HCT116 (cell line): Measurements from ENCODE around the gene OR2A2. TPM values are rescaled to one million over a fixed set of nuclear protein-coding genes. Genes with fewer than 3 reads are reported as not detected.

Experiments
- ATAC-seq: fragments of 200-7000 bp; cut with Tn5 transposase; 2 replicates; pipeline ENCODE4 v1.9.1; 2020; ENCODE audit warnings: mild to moderate bottlenecking, moderate library complexity
- BruUV-seq: library from RNA; stranded (reverse); fragments of 400-500 nt; replicated peaks from 2 replicates; lab custom pipeline; 2021; lab: Mats Ljungman, UMichigan
- CTCF ChIA-PET: fragments of 300-600 bp; sonication (Branson Sonifier 250); formaldehyde crosslinking; loops from one replicate; lab custom pipeline; 2021; ENCODE audit warnings: antibody characterized with exemption; lab: Charles Lee
- POLR2A ChIA-PET: fragments of 300-600, 350-600 bp; sonication (Branson Sonifier 250); formaldehyde crosslinking; loops from one replicate; lab custom pipeline; 2021; ENCODE audit warnings: antibody characterized with exemption; lab: Charles Lee
- RAD21 ChIA-PET, 2 experiments: fragments of 300-600 bp; sonication (Branson Sonifier 250); formaldehyde crosslinking; loops; one replicate each; lab custom pipeline; 2023; ENCODE audit warnings: low total read pairs in 2 of 2; ENCODE audit not compliant: uncharacterized antibody in 2 of 2, unreplicated experiment in 2 of 2, low non-redundant PET in 1 of 2; lab: Charles Lee
- DNase-seq: peaks from one replicate; pipeline ENCODE4 v3.0.0-alpha.2; 2010; ENCODE audit warnings: low read depth, low spot score
- H2AFZ ChIP-seq: fragments of 200-600 bp; shearing (Covaris generic), sonication (generic); 2 replicates; pipeline ENCODE4 v1.6.1; 2017; ENCODE audit warnings: low read depth, mixed run types, mixed read lengths, antibody characterized with exemption, low read length; ENCODE audit not compliant: poor library complexity, severe bottlenecking
- H3K27ac ChIP-seq: 2 replicates; pipeline ENCODE4 v1.5.1; 2012; ENCODE audit warnings: low read depth, low read length
- H3K27me3 ChIP-seq: fragments of 200-600 bp; sonication (generic); 2 replicates; pipeline ENCODE4 v1.6.1; 2016; ENCODE audit warnings: mixed run types, low read length, mixed read lengths; ENCODE audit not compliant: insufficient read depth
- H3K36me3 ChIP-seq, 2 experiments: fragments of 200-500 bp in 1 of 2; fragments of 200-600 bp in 1 of 2; sonication (Bioruptor generic) in 1 of 2; sonication (generic) in 1 of 2; 2 replicates each; pipeline versions ENCODE4 v1.5.1 to v1.6.1; 2014 to 2016; ENCODE audit warnings: low read length in 2 of 2, inconsistent platforms in 1 of 2, mixed read lengths in 1 of 2, mixed run types in 1 of 2; ENCODE audit not compliant: insufficient read depth in 2 of 2, control insufficient read depth in 1 of 2
- H3K4me1 ChIP-seq, 2 experiments: fragments of 200-600 bp in 1 of 2; sonication (generic) in 1 of 2; 2 replicates each; pipeline versions ENCODE4 v1.5.1 to v1.6.1; 2012 to 2017; ENCODE audit warnings: low read length in 2 of 2, inconsistent platforms in 1 of 2, mild to moderate bottlenecking in 1 of 2, mixed read lengths in 1 of 2, mixed run types in 1 of 2, moderate library complexity in 1 of 2; ENCODE audit not compliant: insufficient read depth in 2 of 2, control insufficient read depth in 1 of 2
- H3K4me2 ChIP-seq: fragments of 200-600 bp; sonication (generic); 2 replicates; pipeline ENCODE4 v1.6.1; 2017; ENCODE audit warnings: mixed run types, low read length, mixed read lengths
- H3K4me3 ChIP-seq, 2 experiments: fragments of 200-600 bp in 1 of 2; sonication (generic) in 1 of 2; replicated peaks in 1 of 2; 2 replicates each; pipeline ENCODE4 v1.5.1; 2011 to 2016; ENCODE audit warnings: low read length in 2 of 2, control low read depth in 1 of 2, low read depth in 1 of 2, mild to moderate bottlenecking in 1 of 2, mixed read lengths in 1 of 2, mixed run types in 1 of 2
- H3K79me2 ChIP-seq: fragments of 200-600 bp; sonication (generic); 2 replicates; pipeline ENCODE4 v1.6.1; 2017; ENCODE audit warnings: mild to moderate bottlenecking, mixed run types, low read length, moderate library complexity, mixed read lengths; ENCODE audit not compliant: insufficient read depth
- H3K9ac ChIP-seq: fragments of 200-600 bp; sonication (generic); 2 replicates; pipeline ENCODE4 v1.6.1; 2016; ENCODE audit warnings: low read length, mixed read lengths
- H3K9me2 ChIP-seq: fragments of 200-600 bp; sonication (generic), shearing (Covaris generic); 2 replicates; pipeline ENCODE4 v1.6.1; 2017; ENCODE audit warnings: mixed run types, mild to moderate bottlenecking, moderate library complexity; ENCODE audit not compliant: insufficient read depth
- H3K9me3 ChIP-seq, 2 experiments: fragments of 200-500 bp in 1 of 2; fragments of 200-600 bp in 1 of 2; sonication (Bioruptor generic) in 1 of 2; sonication (generic) in 1 of 2; 2 replicates each; pipeline ENCODE4 v1.6.1; 2014 to 2017; ENCODE audit warnings: low read length in 2 of 2, mixed read lengths in 2 of 2, inconsistent platforms in 1 of 2, low read depth in 1 of 2, mild to moderate bottlenecking in 1 of 2, mixed run types in 1 of 2, moderate library complexity in 1 of 2; ENCODE audit not compliant: control insufficient read depth in 1 of 2, insufficient read depth in 1 of 2
- H4K20me1 ChIP-seq: fragments of 200-600 bp; sonication (generic), shearing (Covaris generic); 2 replicates; pipeline ENCODE4 v1.6.1; 2017; ENCODE audit warnings: mixed run types, mild to moderate bottlenecking, moderate library complexity; ENCODE audit not compliant: insufficient read depth
- CBX3 ChIP-seq: IDR thresholded peaks from 2 replicates; pipeline ENCODE4 v1.6.1; 2012; ENCODE audit warnings: low read depth
- CEBPB ChIP-seq: IDR thresholded peaks from 2 replicates; pipeline ENCODE4 v1.6.1; 2012; ENCODE audit warnings: low read depth
- CTCF ChIP-seq, 3 experiments: fragments of 200-600 bp in 1 of 3; sonication (generic) in 1 of 3; IDR thresholded peaks in 2 of 3; conservative IDR thresholded peaks in 1 of 3; 2 replicates each; pipeline ENCODE4 v1.5.1; 2012 to 2017; ENCODE audit warnings: low read depth in 2 of 3, low read length in 2 of 3, antibody characterized with exemption in 1 of 3, borderline replicate concordance in 1 of 3, control low read depth in 1 of 3, mild to moderate bottlenecking in 1 of 3, mixed read lengths in 1 of 3, mixed run types in 1 of 3, moderate library complexity in 1 of 3; ENCODE audit not compliant: insufficient read depth in 1 of 3
- ELF1 ChIP-seq: IDR thresholded peaks from 2 replicates; pipeline ENCODE4 v1.6.1; 2012; ENCODE audit warnings: low read depth, borderline replicate concordance
- FOSL1 ChIP-seq: IDR thresholded peaks from 2 replicates; pipeline ENCODE4 v1.6.1; 2012; ENCODE audit warnings: low read depth
- RAD21 ChIP-seq: IDR thresholded peaks from 2 replicates; pipeline ENCODE4 v1.6.1; 2012; ENCODE audit warnings: low read depth, mild to moderate bottlenecking
- SRF ChIP-seq: IDR thresholded peaks from 2 replicates; pipeline ENCODE4 v1.6.1; 2012; ENCODE audit warnings: low read depth
- TCF7L2 ChIP-seq: IDR thresholded peaks from 2 replicates; pipeline ENCODE4 v1.7.0; 2011; ENCODE audit warnings: borderline replicate concordance, inconsistent platforms; ENCODE audit not compliant: insufficient read depth, insufficient read length; ENCODE audit errors: extremely low read depth
- YY1 ChIP-seq: IDR thresholded peaks from 2 replicates; pipeline ENCODE4 v1.6.1; 2011; ENCODE audit warnings: low read length, low read depth, moderate library complexity, mild to moderate bottlenecking; ENCODE audit not compliant: insufficient replicate concordance; ENCODE audit errors: extremely low read depth
- ZBTB33 ChIP-seq: IDR thresholded peaks from 2 replicates; pipeline ENCODE4 v1.6.1; 2011; ENCODE audit warnings: mild to moderate bottlenecking, low read length, moderate library complexity; ENCODE audit not compliant: insufficient replicate concordance; ENCODE audit errors: extremely low read depth
- ZFX ChIP-seq: fragments of 450-650 bp; IDR thresholded peaks from 2 replicates; pipeline ENCODE4 v1.6.1; 2017
- intact Hi-C: fragments of 100-400 bp; cut with micrococcal nuclease; formaldehyde crosslinking; loops from 2 replicates; pipeline ENCODE4 v1.10.0; 2022
- total RNA-seq: library from RNA; stranded (reverse); gene quantifications from one replicate; pipeline ENCODE4 v1.2.1, GENCODE V29; 2021; ENCODE audit not compliant: unreplicated experiment
- TF ChIP-seq, protein P1 (sequence below): IDR thresholded peaks from 2 replicates; pipeline ENCODE4 v1.6.1; 2012; ENCODE audit warnings: low read depth

The OR2A2 gene
- total RNA-seq, 1 experiment from 2014 or later = not detected

DNA sequence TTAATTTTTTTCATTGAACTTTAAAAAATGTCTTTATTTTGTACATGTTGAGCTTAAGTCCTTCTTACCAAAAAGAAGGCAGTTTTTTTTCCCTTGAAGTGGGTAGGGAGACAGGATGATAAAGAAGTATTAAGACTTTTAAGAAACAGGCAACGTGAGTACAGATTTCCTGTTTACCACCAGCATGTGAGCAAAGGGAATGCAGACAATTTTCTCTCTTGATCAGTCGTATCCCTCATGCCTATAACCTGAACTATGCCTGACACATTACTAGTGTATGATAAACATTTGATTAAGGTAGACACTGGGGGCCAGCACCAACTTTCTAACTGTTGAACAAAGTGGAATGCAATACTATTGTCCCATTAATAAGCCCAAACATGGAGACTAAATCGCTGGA, 8.8 kb upstream of the OR2A2 start:
- no peak for ATAC-seq
- ChIA-PET RAD21 (no interaction called here), POLR2A (no interaction called here), CTCF (no interaction called here)
- no peaks in the 10 kb centered on the region for H3K79me2 ChIP-seq
- no peaks in the 10 kb centered on the region for H3K9me2 ChIP-seq
- H3K27me3 ChIP-seq = no peaks in the 10 kb centered on the region
- DNase-seq = no peak
- intact Hi-C loops = no loop called here
- no peak overlapping the region for H3K4me3 ChIP-seq
- no peak overlapping the region for H3K9ac ChIP-seq
- TF ChIP-seq CTCF (IDR thresholded peaks at IDR 0.05 in 2 of 3, conservative IDR thresholded peaks at IDR 0.05 in 1 of 3; ENCODE audit: borderline replicate concordance in 1 of 3, insufficient read depth in 1 of 3, low read depth in 2 of 3, low read length in 2 of 3) (no peak), RAD21 (no peak), CBX3 (no peak), FOSL1 (no peak), ELF1 (no peak), ZBTB33 (no peak), TCF7L2 (no peak), SRF (no peak), ZFX (no peak), CEBPB (no peak), YY1 (no peak)
- TF ChIP-seq, protein P1, sequence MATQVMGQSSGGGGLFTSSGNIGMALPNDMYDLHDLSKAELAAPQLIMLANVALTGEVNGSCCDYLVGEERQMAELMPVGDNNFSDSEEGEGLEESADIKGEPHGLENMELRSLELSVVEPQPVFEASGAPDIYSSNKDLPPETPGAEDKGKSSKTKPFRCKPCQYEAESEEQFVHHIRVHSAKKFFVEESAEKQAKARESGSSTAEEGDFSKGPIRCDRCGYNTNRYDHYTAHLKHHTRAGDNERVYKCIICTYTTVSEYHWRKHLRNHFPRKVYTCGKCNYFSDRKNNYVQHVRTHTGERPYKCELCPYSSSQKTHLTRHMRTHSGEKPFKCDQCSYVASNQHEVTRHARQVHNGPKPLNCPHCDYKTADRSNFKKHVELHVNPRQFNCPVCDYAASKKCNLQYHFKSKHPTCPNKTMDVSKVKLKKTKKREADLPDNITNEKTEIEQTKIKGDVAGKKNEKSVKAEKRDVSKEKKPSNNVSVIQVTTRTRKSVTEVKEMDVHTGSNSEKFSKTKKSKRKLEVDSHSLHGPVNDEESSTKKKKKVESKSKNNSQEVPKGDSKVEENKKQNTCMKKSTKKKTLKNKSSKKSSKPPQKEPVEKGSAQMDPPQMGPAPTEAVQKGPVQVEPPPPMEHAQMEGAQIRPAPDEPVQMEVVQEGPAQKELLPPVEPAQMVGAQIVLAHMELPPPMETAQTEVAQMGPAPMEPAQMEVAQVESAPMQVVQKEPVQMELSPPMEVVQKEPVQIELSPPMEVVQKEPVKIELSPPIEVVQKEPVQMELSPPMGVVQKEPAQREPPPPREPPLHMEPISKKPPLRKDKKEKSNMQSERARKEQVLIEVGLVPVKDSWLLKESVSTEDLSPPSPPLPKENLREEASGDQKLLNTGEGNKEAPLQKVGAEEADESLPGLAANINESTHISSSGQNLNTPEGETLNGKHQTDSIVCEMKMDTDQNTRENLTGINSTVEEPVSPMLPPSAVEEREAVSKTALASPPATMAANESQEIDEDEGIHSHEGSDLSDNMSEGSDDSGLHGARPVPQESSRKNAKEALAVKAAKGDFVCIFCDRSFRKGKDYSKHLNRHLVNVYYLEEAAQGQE = no peak
- no peak overlapping the region for H3K27ac ChIP-seq
- no peak overlapping the region for H3K4me2 ChIP-seq
- no peaks in the 10 kb centered on the region for H3K4me1 ChIP-seq
- no peaks in the 10 kb centered on the region for H3K9me3 ChIP-seq
- no peak overlapping the region for H2AFZ ChIP-seq
- no TSS peak for BruUV-seq
- no peaks in the 10 kb centered on the region for H3K36me3 ChIP-seq
- H4K20me1 ChIP-seq = no peaks in the 10 kb centered on the region
